Neural progenitor cell (in vitro differentiated cells): Measurements from ENCODE around the gene SLC36A3. TPM values are rescaled to one million over a fixed set of nuclear protein-coding genes. Genes with fewer than 3 reads are reported as not detected.
A peak's percentile ranks its signal among the peaks of the same experiment; 100 is the strongest.

ENCODE experiments used
- DNase-seq: peaks from one replicate; pipeline ENCODE4 v3.0.0-alpha.2; 2016; ENCODE audit warnings: low spot score
- H2AFZ ChIP-seq: fragments of 200-600 bp; sonication (generic); replicated peaks from 2 replicates; pipeline ENCODE4 v1.6.1; 2016; ENCODE audit warnings: antibody characterized with exemption
- H3F3A ChIP-seq: fragments of 200-600 bp; sonication (generic); 2 replicates; pipeline ENCODE4 v1.6.1; 2016; ENCODE audit warnings: antibody characterized with exemption, low read depth
- H3K27ac ChIP-seq: fragments of 200-600 bp; sonication (generic); 2 replicates; pipeline ENCODE4 v1.5.1; 2016; ENCODE audit warnings: mild to moderate bottlenecking
- H3K27me3 ChIP-seq: fragments of 200-600 bp; sonication (generic); 2 replicates; pipeline ENCODE4 v1.6.1; 2016; ENCODE audit warnings: mild to moderate bottlenecking, moderate library complexity
- H3K36me3 ChIP-seq: fragments of 200-600 bp; sonication (generic); 2 replicates; pipeline ENCODE4 v1.5.1; 2016
- H3K4me1 ChIP-seq: fragments of 200-600 bp; sonication (generic); 2 replicates; pipeline ENCODE4 v1.6.1; 2016; ENCODE audit warnings: mixed run types
- H3K4me2 ChIP-seq: fragments of 200-600 bp; sonication (generic); 2 replicates; pipeline ENCODE4 v1.6.1; 2016
- H3K4me3 ChIP-seq: fragments of 200-600 bp; sonication (generic); 2 replicates; pipeline ENCODE4 v1.5.1; 2016
- H3K79me2 ChIP-seq: fragments of 200-600 bp; sonication (generic); 2 replicates; pipeline ENCODE4 v1.6.1; 2016; ENCODE audit warnings: low read depth
- H3K9ac ChIP-seq: fragments of 200-600 bp; sonication (generic); 2 replicates; pipeline ENCODE4 v1.6.1; 2016
- H3K9me3 ChIP-seq: fragments of 200-600 bp; sonication (generic); 2 replicates; pipeline ENCODE4 v1.5.1; 2016; ENCODE audit warnings: low read depth
- H4K20me1 ChIP-seq: fragments of 200-600 bp; sonication (generic); 2 replicates; pipeline ENCODE4 v1.6.1; 2016; ENCODE audit warnings: low read depth
- H3K27ac Mint-ChIP-seq: 3 replicates; pipeline ENCODE4 v1.8.0; 2021; ENCODE audit warnings: mixed read lengths
- H3K27me3 Mint-ChIP-seq: 2 replicates; pipeline ENCODE4 v1.8.0; 2022; ENCODE audit warnings: low read depth, mild to moderate bottlenecking, inconsistent platforms, moderate library complexity, mixed read lengths; ENCODE audit not compliant: insufficient read depth
- H3K36me3 Mint-ChIP-seq: 3 replicates; pipeline ENCODE4 v1.8.0; 2021; ENCODE audit warnings: mixed read lengths
- H3K4me1 Mint-ChIP-seq: 3 replicates; pipeline ENCODE4 v1.8.0; 2021; ENCODE audit warnings: mixed read lengths
- H3K4me3 Mint-ChIP-seq: 3 replicates; pipeline ENCODE4 v1.8.0; 2021; ENCODE audit warnings: mild to moderate bottlenecking, moderate library complexity, mixed read lengths
- H3K9me3 Mint-ChIP-seq: 3 replicates; pipeline ENCODE4 v1.8.0; 2020; ENCODE audit warnings: mixed read lengths
- CTCF ChIP-seq: fragments of 200-600 bp; sonication (generic); IDR thresholded peaks from 2 replicates; pipeline ENCODE4 v1.5.1; 2017; ENCODE audit warnings: antibody characterized with exemption, mild to moderate bottlenecking
- EZH2 ChIP-seq: fragments of 200-600 bp; sonication (generic); IDR thresholded peaks from 2 replicates; pipeline ENCODE4 v1.6.1; 2017; ENCODE audit warnings: antibody characterized with exemption, mild to moderate bottlenecking, moderate library complexity
- EZH2phosphoT487 ChIP-seq: fragments of 200-600 bp; sonication (generic); IDR thresholded peaks from 2 replicates; pipeline ENCODE4 v1.6.1; 2017; ENCODE audit warnings: antibody characterized with exemption
- total RNA-seq: library from RNA; depleted of rRNA; stranded (reverse); fragments of >200 nt; gene quantifications from 2 replicates; pipeline ENCODE4 v1.2.3, GENCODE V29; 2015; ENCODE audit warnings: low replicate concordance

Gene SLC36A3
- total RNA-seq, 1 donor from 2014 or later, result not detected

GRCh38 chr5:151288180-151288579 lies 15.4 kb downstream of the SLC36A3 start:
- Histone ChIP-seq H4K20me1 (no peaks in the 10 kb centered on the region), H3K4me1 (no peaks in the 10 kb centered on the region), H3K79me2 (no peaks in the 10 kb centered on the region), H3K4me2 (no peak overlapping the region), H3K9ac (no peak overlapping the region), H3F3A (no peaks in the 10 kb centered on the region), H3K4me3 (no peak overlapping the region), H3K36me3 (no peaks in the 10 kb centered on the region), H3K27ac (no peak overlapping the region), H3K9me3 (no peaks in the 10 kb centered on the region), H3K27me3 (no peaks in the 10 kb centered on the region), H2AFZ (no peak overlapping the region)
- peaks cover 3% of the 10 kb centered on the region for H3K27me3 Mint-ChIP-seq
- peaks cover 2% of the 10 kb centered on the region for H3K4me1 Mint-ChIP-seq
- no peak for TF ChIP-seq EZH2
- TF ChIP-seq EZH2phosphoT487, result no peak
- TF ChIP-seq CTCF, result no peak
- no peak overlapping the region for H3K27ac Mint-ChIP-seq
- no peak overlapping the region for H3K4me3 Mint-ChIP-seq
- DNase-seq, result no peak
- no peaks in the 10 kb centered on the region for H3K9me3 Mint-ChIP-seq
- no peaks in the 10 kb centered on the region for H3K36me3 Mint-ChIP-seq

DNA sequence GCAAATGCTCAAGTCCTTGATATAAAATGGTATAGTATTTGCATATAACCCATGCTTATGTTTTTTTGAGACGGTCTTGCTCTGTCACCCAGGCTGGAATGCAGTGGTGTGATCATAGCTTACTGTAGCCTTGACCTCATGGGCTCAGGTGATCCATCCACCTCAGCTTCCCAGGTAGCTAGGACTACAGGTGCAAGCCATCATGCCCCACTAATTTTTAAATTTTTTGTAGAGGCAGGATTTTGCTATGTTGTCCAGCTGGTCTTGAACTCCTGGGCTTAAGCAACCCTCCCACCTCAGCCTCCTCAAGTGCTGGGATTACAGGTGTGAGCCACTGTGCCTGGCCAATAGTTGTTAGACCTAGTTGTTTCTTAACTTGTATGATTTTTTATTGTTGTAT lies 17.3 kb downstream of the SLC36A3 start:
- Mint-ChIP-seq H3K27me3 (no peaks in the 10 kb centered on the region), H3K9me3 (no peaks in the 10 kb centered on the region), H3K4me3 (no peak overlapping the region), H3K36me3 (no peaks in the 10 kb centered on the region), H3K4me1 (peaks cover 2% of the 10 kb centered on the region), H3K27ac (no peak overlapping the region)
- H3F3A ChIP-seq, result no peaks in the 10 kb centered on the region
- H3K9me3 ChIP-seq, result no peaks in the 10 kb centered on the region
- no peaks in the 10 kb centered on the region for H4K20me1 ChIP-seq
- no peaks in the 10 kb centered on the region for H3K79me2 ChIP-seq
- H3K4me2 ChIP-seq, result no peak overlapping the region
- no peak overlapping the region for H3K27ac ChIP-seq
- no peaks in the 10 kb centered on the region for H3K36me3 ChIP-seq
- no peak for DNase-seq
- no peaks in the 10 kb centered on the region for H3K27me3 ChIP-seq
- no peak overlapping the region for H3K4me3 ChIP-seq
- no peaks in the 10 kb centered on the region for H3K4me1 ChIP-seq
- H2AFZ ChIP-seq, result no peak overlapping the region
- TF ChIP-seq EZH2phosphoT487 (no peak), CTCF (no peak), EZH2 (no peak)
- H3K9ac ChIP-seq, result no peak overlapping the region

GRCh38 chr5:151285683-151286082 lies 17.9 kb downstream of the SLC36A3 start:
- Mint-ChIP-seq H3K27ac (no peak overlapping the region), H3K36me3 (no peaks in the 10 kb centered on the region), H3K4me3 (no peak overlapping the region), H3K9me3 (no peaks in the 10 kb centered on the region), H3K27me3 (no peaks in the 10 kb centered on the region), H3K4me1 (peaks cover 2% of the 10 kb centered on the region)
- Histone ChIP-seq H3K36me3 (no peaks in the 10 kb centered on the region), H3K4me1 (no peaks in the 10 kb centered on the region), H3K9me3 (no peaks in the 10 kb centered on the region), H3K9ac (no peak overlapping the region), H3K27me3 (no peaks in the 10 kb centered on the region), H3F3A (no peaks in the 10 kb centered on the region), H3K27ac (no peak overlapping the region), H4K20me1 (no peaks in the 10 kb centered on the region), H3K79me2 (no peaks in the 10 kb centered on the region), H3K4me2 (no peak overlapping the region), H2AFZ (no peak overlapping the region), H3K4me3 (no peak overlapping the region)
- no peak for TF ChIP-seq EZH2phosphoT487
- TF ChIP-seq EZH2, result no peak
- no peak for DNase-seq

GRCh38 chr5:151284392-151284967 lies 19.1 kb downstream of the SLC36A3 start:
- H3K27ac ChIP-seq, result no peak overlapping the region
- H3K4me1 ChIP-seq, result no peaks in the 10 kb centered on the region
- no peak overlapping the region for H2AFZ ChIP-seq
- H3K4me3 ChIP-seq, result no peak overlapping the region
- H3K9ac ChIP-seq, result no peak overlapping the region
- Mint-ChIP-seq H3K27me3 (no peaks in the 10 kb centered on the region), H3K4me1 (peaks cover 2% of the 10 kb centered on the region), H3K27ac (no peak overlapping the region), H3K36me3 (no peaks in the 10 kb centered on the region), H3K4me3 (no peak overlapping the region), H3K9me3 (no peaks in the 10 kb centered on the region)
- no peaks in the 10 kb centered on the region for H3K9me3 ChIP-seq
- no peaks in the 10 kb centered on the region for H3K79me2 ChIP-seq
- DNase-seq, result peak; percentile 41
- no peaks in the 10 kb centered on the region for H3K27me3 ChIP-seq
- H3K4me2 ChIP-seq, result no peak overlapping the region
- no peaks in the 10 kb centered on the region for H3F3A ChIP-seq
- TF ChIP-seq EZH2, result no peak
- no peak for TF ChIP-seq EZH2phosphoT487
- TF ChIP-seq CTCF, result peak; percentile 66
- H4K20me1 ChIP-seq, result no peaks in the 10 kb centered on the region
- H3K36me3 ChIP-seq, result no peaks in the 10 kb centered on the region
